Measurements from ENCODE around the gene MAGEA11.
A peak's percentile ranks its signal among the peaks of the same experiment; 100 is the strongest.
"Not testable (repeated sequence)": the region's sequence is repeated elsewhere in the genome, so short reads cannot be mapped to it uniquely, and the experiment has no call there.

Gene MAGEA11

GRCh38 chrX:149720021-149720689 lies 8.3 kb downstream of the MAGEA11 start (continued):
- 0 out of 2 replicates have a peak, but pooled peaks have one; percentile 54 for TF ChIP-seq OVOL3 (tag by site-specific recombination; IDR thresholded peaks at IDR 0.05)
- TF ChIP-seq SP7 (tag by site-specific recombination; IDR thresholded peaks at IDR 0.05), result peak; percentile 89
- TF ChIP-seq KLF10 (tag by site-specific recombination; IDR thresholded peaks at IDR 0.05), result peak; percentile 52; the same call in 1 of the 2 replicates
- TF ChIP-seq, protein P1, sequence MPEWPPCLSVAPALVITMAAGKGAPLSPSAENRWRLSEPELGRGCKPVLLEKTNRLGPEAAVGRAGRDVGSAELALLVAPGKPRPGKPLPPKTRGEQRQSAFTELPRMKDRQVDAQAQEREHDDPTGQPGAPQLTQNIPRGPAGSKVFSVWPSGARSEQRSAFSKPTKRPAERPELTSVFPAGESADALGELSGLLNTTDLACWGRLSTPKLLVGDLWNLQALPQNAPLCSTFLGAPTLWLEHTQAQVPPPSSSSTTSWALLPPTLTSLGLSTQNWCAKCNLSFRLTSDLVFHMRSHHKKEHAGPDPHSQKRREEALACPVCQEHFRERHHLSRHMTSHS (tag by site-specific recombination; IDR thresholded peaks at IDR 0.05), result peak; percentile 82
- TF ChIP-seq, protein P2, sequence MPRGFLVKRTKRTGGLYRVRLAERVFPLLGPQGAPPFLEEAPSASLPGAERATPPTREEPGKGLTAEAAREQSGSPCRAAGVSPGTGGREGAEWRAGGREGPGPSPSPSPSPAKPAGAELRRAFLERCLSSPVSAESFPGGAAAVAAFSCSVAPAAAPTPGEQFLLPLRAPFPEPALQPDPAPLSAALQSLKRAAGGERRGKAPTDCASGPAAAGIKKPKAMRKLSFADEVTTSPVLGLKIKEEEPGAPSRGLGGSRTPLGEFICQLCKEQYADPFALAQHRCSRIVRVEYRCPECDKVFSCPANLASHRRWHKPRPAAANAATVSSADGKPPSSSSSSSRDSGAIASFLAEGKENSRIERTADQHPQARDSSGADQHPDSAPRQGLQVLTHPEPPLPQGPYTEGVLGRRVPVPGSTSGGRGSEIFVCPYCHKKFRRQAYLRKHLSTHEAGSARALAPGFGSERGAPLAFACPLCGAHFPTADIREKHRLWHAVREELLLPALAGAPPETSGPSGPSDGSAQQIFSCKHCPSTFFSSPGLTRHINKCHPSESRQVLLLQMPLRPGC (tag by site-specific recombination; IDR thresholded peaks at IDR 0.05), result peak; percentile 46; the same call in 1 of the 2 replicates
- peak; percentile 95 for TF ChIP-seq ZNF843 (tag by site-specific recombination; IDR thresholded peaks at IDR 0.05)
- no peak for TF ChIP-seq ZNF23 (tag by site-specific recombination; IDR thresholded peaks at IDR 0.05; ENCODE audit: borderline replicate concordance)

GRCh38 chrX:149721241-149721640 lies 9.4 kb downstream of the MAGEA11 start:
- POLR2A ChIA-PET; H3K4me3 ChIP-seq (ENCODE audit: low read depth, low read length); CTCF ChIA-PET; H3K9me3 ChIP-seq (ENCODE audit: control insufficient read depth, insufficient read depth, low read depth, low read length); H3K36me3 ChIP-seq (ENCODE audit: control insufficient read depth in 2 of 2, insufficient read depth in 1 of 2, low read length in 2 of 2): not testable (repeated sequence)
- Histone ChIP-seq H3K27ac (ENCODE audit: extremely low read depth, low read depth, low read length) (peak overlapping the region; percentile 53; the same call in 1 of the 2 replicates), H3K4me1 (ENCODE audit: control insufficient read depth, insufficient read depth, low read length) (peaks cover 22% of the 10 kb centered on the region)

- Histone ChIP-seq H3K27ac (ENCODE audit: extremely low read depth, low read depth, low read length) (no peak overlapping the region), H3K4me3 (ENCODE audit: low read depth, low read length) (no peak overlapping the region), H3K36me3 (ENCODE audit: control insufficient read depth in 2 of 2, insufficient read depth in 1 of 2, low read length in 2 of 2) (no peaks in the 10 kb centered on the region), H3K4me1 (ENCODE audit: control insufficient read depth, insufficient read depth, low read length) (peaks cover 22% of the 10 kb centered on the region), H3K9me3 (ENCODE audit: control insufficient read depth, insufficient read depth, low read depth, low read length) (no peaks in the 10 kb centered on the region)
- ChIA-PET POLR2A (no interaction called here), CTCF (no interaction called here)
- TF ChIP-seq ZNF747 (tag by site-specific recombination; IDR thresholded peaks at IDR 0.05), result no peak
- no peak for TF ChIP-seq ZNF629 (tag by site-specific recombination; IDR thresholded peaks at IDR 0.05)
- TF ChIP-seq, protein P3, sequence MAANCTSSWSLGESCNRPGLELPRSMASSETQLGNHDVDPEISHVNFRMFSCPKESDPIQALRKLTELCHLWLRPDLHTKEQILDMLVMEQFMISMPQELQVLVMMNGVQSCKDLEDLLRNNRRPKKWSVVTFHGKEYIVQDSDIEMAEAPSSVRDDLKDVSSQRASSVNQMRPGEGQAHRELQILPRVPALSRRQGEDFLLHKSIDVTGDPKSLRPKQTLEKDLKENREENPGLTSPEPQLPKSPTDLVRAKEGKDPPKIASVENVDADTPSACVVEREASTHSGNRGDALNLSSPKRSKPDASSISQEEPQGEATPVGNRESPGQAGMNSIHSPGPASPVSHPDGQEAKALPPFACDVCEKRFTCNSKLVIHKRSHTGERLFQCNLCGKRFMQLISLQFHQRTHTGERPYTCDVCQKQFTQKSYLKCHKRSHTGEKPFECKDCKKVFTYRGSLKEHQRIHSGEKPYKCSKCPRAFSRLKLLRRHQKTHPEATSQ (tag by site-specific recombination; IDR thresholded peaks at IDR 0.05), result no peak
Observed at GRCh38 chrX:149721778-149722177, 9.9 kb downstream of the MAGEA11 start.

GRCh38 chrX:149723583-149724118 lies 11.8 kb downstream of the MAGEA11 start:
- POLR2A ChIA-PET; CTCF ChIA-PET; H3K4me3 ChIP-seq (ENCODE audit: low read depth, low read length); H3K27ac ChIP-seq (ENCODE audit: extremely low read depth, low read depth, low read length); H3K9me3 ChIP-seq (ENCODE audit: control insufficient read depth, insufficient read depth, low read depth, low read length); H3K36me3 ChIP-seq (ENCODE audit: control insufficient read depth in 2 of 2, insufficient read depth in 1 of 2, low read length in 2 of 2): not testable (repeated sequence)
- peaks cover 19% of the 10 kb centered on the region for H3K4me1 ChIP-seq (ENCODE audit: control insufficient read depth, insufficient read depth, low read length)

GRCh38 chrX:149727308-149727707 lies 15.4 kb downstream of the MAGEA11 start:
- H3K36me3 ChIP-seq (ENCODE audit: control insufficient read depth in 2 of 2, insufficient read depth in 1 of 2, low read length in 2 of 2); H3K27ac ChIP-seq (ENCODE audit: extremely low read depth, low read depth, low read length); H3K9me3 ChIP-seq (ENCODE audit: control insufficient read depth, insufficient read depth, low read depth, low read length); H3K4me1 ChIP-seq (ENCODE audit: control insufficient read depth, insufficient read depth, low read length); H3K4me3 ChIP-seq (ENCODE audit: low read depth, low read length); CTCF ChIA-PET; POLR2A ChIA-PET: not testable (repeated sequence)

- POLR2A ChIA-PET; CTCF ChIA-PET; H3K27ac ChIP-seq (ENCODE audit: extremely low read depth, low read depth, low read length); H3K4me3 ChIP-seq (ENCODE audit: low read depth, low read length); H3K4me1 ChIP-seq (ENCODE audit: control insufficient read depth, insufficient read depth, low read length); H3K36me3 ChIP-seq (ENCODE audit: control insufficient read depth in 2 of 2, insufficient read depth in 1 of 2, low read length in 2 of 2); H3K9me3 ChIP-seq (ENCODE audit: control insufficient read depth, insufficient read depth, low read depth, low read length): not testable (repeated sequence)
Observed at GRCh38 chrX:149742269-149742668, 30.4 kb downstream of the MAGEA11 start.

- H3K9me3 ChIP-seq (ENCODE audit: control insufficient read depth, insufficient read depth, low read depth, low read length); H3K4me1 ChIP-seq (ENCODE audit: control insufficient read depth, insufficient read depth, low read length); H3K36me3 ChIP-seq (ENCODE audit: control insufficient read depth in 2 of 2, insufficient read depth in 1 of 2, low read length in 2 of 2); POLR2A ChIA-PET; H3K27ac ChIP-seq (ENCODE audit: extremely low read depth, low read depth, low read length); CTCF ChIA-PET; H3K4me3 ChIP-seq (ENCODE audit: low read depth, low read length): not testable (repeated sequence)
Observed at GRCh38 chrX:149746390-149747007, 34.6 kb downstream of the MAGEA11 start.
